Central memory CD4-positive, alpha-beta T cell (primary cell): ENCODE data around the gene STX8.

Experiments
- DNase-seq: peaks from one replicate; pipeline ENCODE4 v3.0.0; 2022

Gene STX8

GRCh38 chr17:9334536-9335446, 240.8 kb downstream of the STX8 start:
- no peak for DNase-seq

GRCh38 chr17:9332132-9332494, 243.5 kb downstream of the STX8 start:
- no peak for DNase-seq

- DNase-seq, result no peak
These were observed 244.1 kb downstream of the STX8 start for GRCh38 chr17:9331279-9332131.

GRCh38 chr17:9330611-9331271, 244.9 kb downstream of the STX8 start:
- DNase-seq, result no peak

- no peak for DNase-seq
These were observed 245.5 kb downstream of the STX8 start for GRCh38 chr17:9330141-9330540.

GRCh38 chr17:9329251-9329921, 246.2 kb downstream of the STX8 start:
- no peak for DNase-seq

GRCh38 chr17:9324864-9325263, 250.8 kb downstream of the STX8 start:
- no peak for DNase-seq

GRCh38 chr17:9322326-9322725, 253.3 kb downstream of the STX8 start:
- no peak for DNase-seq

- no peak for DNase-seq
These were observed 253.7 kb downstream of the STX8 start for GRCh38 chr17:9321890-9322289.

- DNase-seq, result no peak
These were observed 260.3 kb downstream of the STX8 start for GRCh38 chr17:9315360-9315759.

GRCh38 chr17:9313346-9313745, 262.3 kb downstream of the STX8 start:
- no peak for DNase-seq

GRCh38 chr17:9309216-9309615, 266.4 kb downstream of the STX8 start:
- DNase-seq, result no peak

GRCh38 chr17:9308069-9308468, 267.6 kb downstream of the STX8 start:
- DNase-seq, result no peak

- no peak for DNase-seq
These were observed 268.2 kb downstream of the STX8 start for GRCh38 chr17:9307313-9307998.

- no peak for DNase-seq
These were observed 269.5 kb downstream of the STX8 start for GRCh38 chr17:9306086-9306485.

GRCh38 chr17:9299695-9300094, 275.9 kb downstream of the STX8 start:
- no peak for DNase-seq

GRCh38 chr17:9298776-9299295, 276.8 kb downstream of the STX8 start:
- no peak for DNase-seq

GRCh38 chr17:9298135-9298534, 277.5 kb downstream of the STX8 start:
- DNase-seq, result no peak

GRCh38 chr17:9294661-9295210, 280.9 kb downstream of the STX8 start:
- no peak for DNase-seq

GRCh38 chr17:9292561-9292941, 283.1 kb downstream of the STX8 start:
- no peak for DNase-seq

GRCh38 chr17:9291912-9292560, 283.6 kb downstream of the STX8 start:
- DNase-seq, result no peak
